Muscle of leg (tissue), 11 donors: Measurements from ENCODE around the gene MYL12A. TPM values are rescaled to one million over a fixed set of nuclear protein-coding genes. Genes with fewer than 3 reads are reported as not detected.
A peak's percentile ranks its signal among the peaks of the same experiment; 100 is the strongest.

ENCODE experiments used
- DNase-seq: peaks from one replicate; pipeline ENCODE4 v3.0.0; 2013
- H3K27ac ChIP-seq: one replicate; pipeline ENCODE4 v1.5.1; 2013; ENCODE audit warnings: mild to moderate bottlenecking, low read length, control low read depth
- H3K27me3 ChIP-seq: one replicate; pipeline ENCODE4 v1.6.1; 2013; ENCODE audit warnings: low read length; ENCODE audit not compliant: control insufficient read depth, insufficient read depth
- H3K36me3 ChIP-seq: one replicate; pipeline ENCODE4 v1.6.1; 2013; ENCODE audit warnings: low read length; ENCODE audit not compliant: control insufficient read depth, insufficient read depth
- H3K4me1 ChIP-seq: one replicate; pipeline ENCODE4 v1.6.1; 2013; ENCODE audit warnings: low read length; ENCODE audit not compliant: control insufficient read depth, insufficient read depth
- H3K4me3 ChIP-seq: one replicate; pipeline ENCODE4 v1.5.1; 2013; ENCODE audit warnings: low read length, control low read depth
- H3K9me3 ChIP-seq: replicated peaks from 2 replicates; pipeline ENCODE4 v1.6.1; 2013; ENCODE audit warnings: low read depth, low read length; ENCODE audit not compliant: control insufficient read depth
- WGBS: methylation state at CpG from one replicate; pipeline ENCODE4 v1.1.5; 2013; ENCODE audit warnings: missing lambda C conversion rate; ENCODE audit not compliant: insufficient coverage; 5-methylcytosine and 5-hydroxymethylcytosine counted together
- polyA plus RNA-seq, 8 donors: library from polyadenylated mRNA; unstranded; fragments of 120-200 nt; gene quantifications; one replicate each; pipeline versions ENCODE4 v1.2.1 to v1.2.3, GENCODE V29; 2013; ENCODE audit warnings: inconsistent platforms in 1 of 8, low replicate concordance in 1 of 8; ENCODE audit not compliant: insufficient read length in 8 of 8, insufficient read depth in 1 of 8
- total RNA-seq: library from RNA; stranded (reverse); fragments of 120-200 nt; gene quantifications from one replicate; pipeline ENCODE4 v1.2.4, GENCODE V29; 2013

The MYL12A gene
- total and polyA plus RNA-seq, 9 donors: 456 to 716 (median 650) TPM

- no peak for DNase-seq
- WGBS: 23% methylated on average over 10 of the region's 14 CpGs
- no peak overlapping the region for H3K27ac ChIP-seq
Measured at GRCh38 chr18:3279201-3280185, 31.9 kb downstream of the MYL12A start.

GRCh38 chr18:3281456-3282400, 34.1 kb downstream of the MYL12A start:
- WGBS: no CpG with 5 or more reads among the region's 2 CpGs
- Histone ChIP-seq H3K36me3 (peaks cover 10% of the 10 kb centered on the region), H3K9me3 (no peaks in the 10 kb centered on the region), H3K27me3 (no peaks in the 10 kb centered on the region), H3K27ac (peak overlapping the region; percentile 8), H3K4me3 (no peak overlapping the region), H3K4me1 (peaks cover 15% of the 10 kb centered on the region)
- peak; percentile 91 for DNase-seq

More at GRCh38 chr18:3279201-3280185, 31.9 kb downstream of the MYL12A start:
- no peaks in the 10 kb centered on the region for H3K27me3 ChIP-seq
- no peaks in the 10 kb centered on the region for H3K9me3 ChIP-seq
- H3K4me3 ChIP-seq: no peak overlapping the region
- H3K36me3 ChIP-seq: peaks cover 18% of the 10 kb centered on the region
- H3K4me1 ChIP-seq: peaks cover 15% of the 10 kb centered on the region

GRCh38 chr18:3283253-3283863, 35.8 kb downstream of the MYL12A start:
- Histone ChIP-seq H3K27me3 (no peaks in the 10 kb centered on the region), H3K4me1 (peaks cover 15% of the 10 kb centered on the region), H3K36me3 (peaks cover 3% of the 10 kb centered on the region), H3K27ac (no peak overlapping the region), H3K4me3 (no peak overlapping the region), H3K9me3 (no peaks in the 10 kb centered on the region)
- 83% methylated on average over 4 of the region's 10 CpGs for WGBS
- DNase-seq: no peak

GRCh38 chr18:3283908-3284307, 36.3 kb downstream of the MYL12A start:
- H3K27me3 ChIP-seq: no peaks in the 10 kb centered on the region
- H3K9me3 ChIP-seq: no peaks in the 10 kb centered on the region
- no peak overlapping the region for H3K27ac ChIP-seq
- H3K4me3 ChIP-seq: no peak overlapping the region
- no peak for DNase-seq
- peaks cover 15% of the 10 kb centered on the region for H3K4me1 ChIP-seq
- H3K36me3 ChIP-seq: no peaks in the 10 kb centered on the region
- WGBS: 69% methylated on average over 4 of the region's 7 CpGs

- WGBS: 92% methylated on average over 7 of the region's 9 CpGs
Measured at GRCh38 chr18:3284501-3284900, 36.9 kb downstream of the MYL12A start.

GRCh38 chr18:3286159-3286558, 38.6 kb downstream of the MYL12A start:
- no peaks in the 10 kb centered on the region for H3K36me3 ChIP-seq
- no peak for DNase-seq
- WGBS: no CpG with 5 or more reads among the region's 7 CpGs
- H3K9me3 ChIP-seq: no peaks in the 10 kb centered on the region
- peaks cover 15% of the 10 kb centered on the region for H3K4me1 ChIP-seq
- H3K27me3 ChIP-seq: no peaks in the 10 kb centered on the region
- H3K27ac ChIP-seq: no peak overlapping the region
- no peak overlapping the region for H3K4me3 ChIP-seq

More at GRCh38 chr18:3284501-3284900, 36.9 kb downstream of the MYL12A start:
- no peak overlapping the region for H3K4me3 ChIP-seq
- no peak overlapping the region for H3K27ac ChIP-seq
- no peaks in the 10 kb centered on the region for H3K9me3 ChIP-seq
- peaks cover 15% of the 10 kb centered on the region for H3K4me1 ChIP-seq
- H3K36me3 ChIP-seq: no peaks in the 10 kb centered on the region
- no peak for DNase-seq
- no peaks in the 10 kb centered on the region for H3K27me3 ChIP-seq

GRCh38 chr18:3293196-3293951, 45.8 kb downstream of the MYL12A start:
- Histone ChIP-seq H3K27me3 (no peaks in the 10 kb centered on the region), H3K4me1 (peaks cover 11% of the 10 kb centered on the region), H3K9me3 (peaks cover 3% of the 10 kb centered on the region), H3K4me3 (no peak overlapping the region), H3K36me3 (no peaks in the 10 kb centered on the region), H3K27ac (no peak overlapping the region)
- WGBS: no CpG with 5 or more reads among the region's 2 CpGs
- no peak for DNase-seq

GRCh38 chr18:3294435-3295080, 47.0 kb downstream of the MYL12A start:
- Histone ChIP-seq H3K4me1 (peaks cover 11% of the 10 kb centered on the region), H3K27me3 (no peaks in the 10 kb centered on the region), H3K27ac (no peak overlapping the region), H3K4me3 (no peak overlapping the region), H3K9me3 (peaks cover 3% of the 10 kb centered on the region), H3K36me3 (no peaks in the 10 kb centered on the region)
- WGBS: 63% methylated on average over 1 of the region's 3 CpGs
- DNase-seq: no peak
